ENCODE results near the gene NEK6.

The NEK6 gene

GRCh38 chr9:124257070-124257843 is 492 bp upstream of the NEK6 start:
- no peak for DNase-seq
- intact Hi-C loops (cut with DNase I): no loop called here

GRCh38 chr9:124258607-124259157 is 933 bp downstream of the NEK6 start:
- intact Hi-C loops (cut with DNase I): no loop called here
- DNase-seq: peak in 2 of 42 donors; percentile 17 to 41

GRCh38 chr9:124259158-124259808 is 1.5 kb downstream of the NEK6 start:
- peak in 18 of 42 donors; percentile 27 to 81 (median 50) for DNase-seq
- intact Hi-C loops (cut with DNase I): no loop called here

- DNase-seq: peak in 4 of 42 donors; percentile 30 to 77 (median 46)
- intact Hi-C loops (cut with DNase I): no loop called here
Observed at GRCh38 chr9:124260769-124261603, 3.2 kb downstream of the NEK6 start.

GRCh38 chr9:124261736-124262648 is 4.2 kb downstream of the NEK6 start:
- intact Hi-C loops (cut with DNase I): no loop called here
- DNase-seq: no peak

GRCh38 chr9:124262649-124262972 is 4.9 kb downstream of the NEK6 start:
- intact Hi-C loops (cut with DNase I): no loop called here
- no peak for DNase-seq

GRCh38 chr9:124263213-124263612 is 5.5 kb downstream of the NEK6 start:
- intact Hi-C loops (cut with DNase I): no loop called here
- DNase-seq: no peak

GRCh38 chr9:124263800-124264426 is 6.2 kb downstream of the NEK6 start:
- intact Hi-C loops (cut with DNase I): no loop called here
- DNase-seq: no peak

- DNase-seq: no peak
- intact Hi-C loops (cut with DNase I): no loop called here
Observed at GRCh38 chr9:124264823-124265233, 7.1 kb downstream of the NEK6 start.

- intact Hi-C loops (cut with DNase I): no loop called here
Observed at GRCh38 chr9:124265551-124265950, 7.8 kb downstream of the NEK6 start.

GRCh38 chr9:124266139-124266825 is 8.5 kb downstream of the NEK6 start:
- intact Hi-C loops (cut with DNase I): no loop called here
- DNase-seq: no peak

More at GRCh38 chr9:124265551-124265950, 7.8 kb downstream of the NEK6 start:
- DNase-seq: no peak

GRCh38 chr9:124266826-124267201 is 9.1 kb downstream of the NEK6 start:
- no peak for DNase-seq
- intact Hi-C loops (cut with DNase I): no loop called here

GRCh38 chr9:124267271-124267807 is 9.6 kb downstream of the NEK6 start:
- intact Hi-C loops (cut with DNase I): no loop called here
- DNase-seq: peak in 25 of 42 donors; percentile 21 to 84 (median 55)

- intact Hi-C loops (cut with DNase I): no loop called here
- no peak for DNase-seq
Observed at GRCh38 chr9:124268248-124268647, 10.5 kb downstream of the NEK6 start.

GRCh38 chr9:124268661-124269060 is 10.9 kb downstream of the NEK6 start:
- no peak for DNase-seq
- intact Hi-C loops (cut with DNase I): no loop called here

- intact Hi-C loops (cut with DNase I): no loop called here
- no peak for DNase-seq
Observed at GRCh38 chr9:124269556-124269955, 11.8 kb downstream of the NEK6 start.

Measured in head of caudate nucleus (tissue), 42 donors.